Neuronal stem cell (in vitro differentiated cells): Measurements from ENCODE around the gene SGK2.

Source experiments
- DNase-seq: peaks from one replicate; pipeline ENCODE4 v3.0.0-alpha.2; 2013; ENCODE audit warnings: low spot score
- H2AFZ ChIP-seq: one replicate; pipeline ENCODE4 v1.6.1; 2013; ENCODE audit warnings: mild to moderate bottlenecking, low read length, inconsistent platforms
- H2AK5ac ChIP-seq: 2 replicates; pipeline ENCODE4 v1.6.1; 2013; ENCODE audit warnings: low read depth, mild to moderate bottlenecking, inconsistent platforms, low read length, moderate library complexity, mixed read lengths
- H2BK120ac ChIP-seq: 2 replicates; pipeline ENCODE4 v1.6.1; 2013; ENCODE audit warnings: low read depth, mild to moderate bottlenecking, inconsistent platforms, low read length, moderate library complexity, mixed read lengths
- H2BK12ac ChIP-seq: one replicate; pipeline ENCODE4 v1.6.1; 2013; ENCODE audit warnings: low read length, inconsistent platforms
- H2BK15ac ChIP-seq: 2 replicates; pipeline ENCODE4 v1.6.1; 2013; ENCODE audit warnings: mild to moderate bottlenecking, low read length, inconsistent platforms, mixed read lengths
- H2BK5ac ChIP-seq: one replicate; pipeline ENCODE4 v1.6.1; 2013; ENCODE audit warnings: inconsistent platforms, mild to moderate bottlenecking, low read length, moderate library complexity
- H3K14ac ChIP-seq: one replicate; pipeline ENCODE4 v1.6.1; 2013; ENCODE audit warnings: low read length, inconsistent platforms
- H3K18ac ChIP-seq: 2 replicates; pipeline ENCODE4 v1.6.1; 2013; ENCODE audit warnings: low read length, inconsistent platforms
- H3K23ac ChIP-seq: 2 replicates; pipeline ENCODE4 v1.6.1; 2013; ENCODE audit warnings: low read depth, mild to moderate bottlenecking, mixed read lengths, low read length, inconsistent platforms; ENCODE audit not compliant: poor library complexity
- H3K27ac ChIP-seq: replicated peaks from 3 replicates; pipeline ENCODE4 v1.5.1; 2013; ENCODE audit warnings: low read length, inconsistent platforms
- H3K27me3 ChIP-seq, 3 experiments: 2 replicates each; pipeline ENCODE4 v1.6.1; 2013; ENCODE audit warnings: low read length in 3 of 3, mild to moderate bottlenecking in 2 of 3, inconsistent platforms in 1 of 3, low read depth in 1 of 3, mixed read lengths in 1 of 3, moderate library complexity in 1 of 3; ENCODE audit not compliant: control insufficient read depth in 3 of 3, insufficient read depth in 3 of 3
- H3K36me3 ChIP-seq, 2 donors: replicated peaks in 1 of 2; 2 replicates each; pipeline ENCODE4 v1.6.1; 2013; ENCODE audit warnings: low read length in 2 of 2; ENCODE audit not compliant: control insufficient read depth in 2 of 2, insufficient read depth in 2 of 2
- H3K4ac ChIP-seq: 2 replicates; pipeline ENCODE4 v1.6.1; 2013; ENCODE audit warnings: inconsistent platforms, mild to moderate bottlenecking, low read length, moderate library complexity
- H3K4me1 ChIP-seq, 2 donors: 1 replicate in 1 of 2; 2 replicates in 1 of 2; pipeline ENCODE4 v1.6.1; 2013; ENCODE audit warnings: low read length in 2 of 2, low read depth in 1 of 2; ENCODE audit not compliant: control insufficient read depth in 2 of 2, insufficient read depth in 1 of 2
- H3K4me2 ChIP-seq: one replicate; pipeline ENCODE4 v1.6.1; 2013; ENCODE audit warnings: mild to moderate bottlenecking, low read length, inconsistent platforms; ENCODE audit not compliant: insufficient read depth, poor library complexity, severe bottlenecking
- H3K4me3 ChIP-seq, 2 donors: 2 replicates each; pipeline ENCODE4 v1.5.1; 2013; ENCODE audit warnings: low read length in 2 of 2, mild to moderate bottlenecking in 2 of 2, inconsistent platforms in 1 of 2, moderate library complexity in 1 of 2
- H3K79me1 ChIP-seq: one replicate; pipeline ENCODE4 v1.6.1; 2013; ENCODE audit warnings: low read depth, mild to moderate bottlenecking, inconsistent platforms, low read length, moderate library complexity
- H3K9ac ChIP-seq: one replicate; pipeline ENCODE4 v1.6.1; 2013; ENCODE audit warnings: mild to moderate bottlenecking, low read depth, low read length, inconsistent platforms; ENCODE audit not compliant: poor library complexity
- H3K9me3 ChIP-seq, 2 donors: replicated peaks in 1 of 2; 2 replicates each; pipeline versions ENCODE3 to v1.6.1; 2013; ENCODE audit warnings: low read length in 2 of 2, mild to moderate bottlenecking in 2 of 2, inconsistent platforms in 1 of 2, low read depth in 1 of 2, mixed read lengths in 1 of 2, moderate library complexity in 1 of 2; ENCODE audit not compliant: control insufficient read depth in 2 of 2, insufficient read depth in 1 of 2
- H4K8ac ChIP-seq: one replicate; pipeline ENCODE4 v1.6.1; 2013; ENCODE audit warnings: low read depth, mild to moderate bottlenecking, inconsistent platforms, low read length, moderate library complexity
- H4K91ac ChIP-seq: one replicate; pipeline ENCODE4 v1.6.1; 2013; ENCODE audit warnings: low read length, low read depth, mild to moderate bottlenecking, inconsistent platforms; ENCODE audit not compliant: poor library complexity
- WGBS, 2 donors: extraction: QIAGEN DNeasy Blood & Tissue Kit; methylation state at CpG; one replicate each; pipeline ENCODE4 v1.1.7; 2013; ENCODE audit warnings: missing lambda C conversion rate in 2 of 2, mixed read lengths in 1 of 2; ENCODE audit not compliant: insufficient read length in 2 of 2, insufficient replicate concordance in 1 of 2; ENCODE audit errors: extremely low coverage in 2 of 2; 5-methylcytosine and 5-hydroxymethylcytosine counted together

Gene SGK2

DNA sequence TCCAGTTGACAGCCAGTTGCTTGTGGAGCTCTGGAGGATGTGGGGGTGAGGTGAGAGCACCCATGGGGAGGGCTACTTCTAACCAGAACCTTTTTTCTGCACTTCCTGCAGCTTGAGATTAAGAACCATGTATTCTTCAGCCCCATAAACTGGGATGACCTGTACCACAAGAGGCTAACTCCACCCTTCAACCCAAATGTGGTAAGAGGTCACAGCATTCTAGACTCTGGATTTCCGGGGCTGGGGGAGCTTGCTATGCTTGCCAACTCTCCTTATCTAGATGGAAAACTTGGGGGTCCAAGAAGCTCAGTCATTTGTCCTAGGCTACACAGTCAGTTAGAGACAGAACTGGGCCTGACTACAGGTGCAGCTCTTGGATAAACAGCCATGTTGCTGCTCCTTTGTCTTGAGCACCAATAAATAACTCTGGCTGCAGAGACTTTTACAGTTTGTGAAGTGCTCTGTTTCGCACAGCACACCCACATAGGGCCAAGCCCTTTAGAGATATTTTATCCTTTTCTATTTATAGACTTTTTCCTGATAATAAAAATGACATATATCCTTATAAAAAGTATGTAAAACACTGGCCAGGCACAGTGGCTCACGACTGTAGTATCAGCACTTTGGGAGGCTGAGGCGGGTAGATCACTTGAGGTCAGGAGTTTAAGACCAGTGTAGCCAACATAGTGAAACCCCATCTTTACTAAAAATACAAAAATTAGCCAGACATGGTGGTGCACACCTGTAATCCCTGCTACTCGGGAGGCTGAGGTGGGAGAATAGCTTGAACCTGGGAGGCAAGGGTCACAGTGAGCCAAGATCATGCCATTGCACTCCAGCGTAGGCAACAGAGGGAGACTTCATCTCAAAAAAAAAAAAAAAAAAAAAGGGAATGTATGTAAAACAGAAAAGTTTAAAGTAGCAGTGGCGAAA lies 21.3 kb downstream of the SGK2 start:
- H3K18ac ChIP-seq: no peak overlapping the region

DNA sequence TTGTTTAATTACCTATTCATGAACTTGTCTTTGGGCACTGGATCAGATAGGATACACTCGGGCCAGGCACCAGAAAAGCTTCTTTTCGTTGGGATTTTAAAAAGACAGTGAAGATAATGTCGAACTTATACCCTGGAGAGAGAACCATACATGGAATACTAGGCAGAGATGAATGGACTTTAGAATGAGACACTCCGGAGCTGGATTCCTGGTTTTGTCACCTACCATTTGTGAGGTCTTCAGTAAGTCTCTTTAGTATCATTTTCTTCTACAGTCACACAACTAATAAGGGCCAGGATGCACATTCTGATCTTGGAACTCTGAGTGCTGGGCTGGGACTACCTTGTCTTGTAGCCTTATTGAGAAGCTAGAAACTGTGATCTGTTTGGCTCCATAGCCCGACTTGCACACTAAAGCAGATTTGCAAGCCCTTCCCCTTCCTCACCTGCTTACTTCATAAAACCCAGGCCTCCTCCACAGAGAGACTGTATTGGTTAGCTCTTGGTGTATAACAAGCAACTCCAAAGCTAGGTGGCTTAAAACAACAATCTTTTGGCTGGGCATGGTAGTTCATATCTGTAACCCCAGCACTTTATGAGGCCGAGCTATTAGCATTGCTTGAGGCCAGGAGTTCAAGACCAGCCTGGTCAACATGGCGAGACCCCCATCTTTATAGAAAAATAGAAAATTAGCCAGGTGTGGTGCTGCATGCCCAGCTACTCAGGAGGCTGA lies 24.5 kb downstream of the SGK2 start:
- no peak overlapping the region for H4K91ac ChIP-seq
- H3K36me3 ChIP-seq: no peaks in the 10 kb centered on the region
- no peak overlapping the region for H3K4me3 ChIP-seq
- no peak overlapping the region for H2BK15ac ChIP-seq
- no peak overlapping the region for H3K14ac ChIP-seq
- no peaks in the 10 kb centered on the region for H3K4me1 ChIP-seq
- WGBS, 2 donors: no CpG with 5 or more reads among the region's 7 CpGs
- H3K18ac ChIP-seq: no peak overlapping the region
- H2BK12ac ChIP-seq: no peak overlapping the region
- no peak overlapping the region for H2BK120ac ChIP-seq
- H3K9me3 ChIP-seq: no peaks in the 10 kb centered on the region
- no peak for DNase-seq
- H2AK5ac ChIP-seq: no peak overlapping the region
- H3K79me1 ChIP-seq: no peaks in the 10 kb centered on the region
- H3K4ac ChIP-seq: no peak overlapping the region
- H3K27me3 ChIP-seq: peaks cover 0 to 4% (median 0%) of the 10 kb centered on the region in 3 experiments
- H2AFZ ChIP-seq: no peak overlapping the region
- no peak overlapping the region for H3K23ac ChIP-seq
- no peak overlapping the region for H3K4me2 ChIP-seq
- no peak overlapping the region for H4K8ac ChIP-seq
- H2BK5ac ChIP-seq: no peak overlapping the region
- no peak overlapping the region for H3K27ac ChIP-seq
- H3K9ac ChIP-seq: no peak overlapping the region

More for the DNA sequence above, 21.3 kb downstream of the SGK2 start:
- Histone ChIP-seq H3K23ac (no peak overlapping the region), H2BK120ac (no peak overlapping the region), H3K36me3 (no peaks in the 10 kb centered on the region), H2BK12ac (no peak overlapping the region), H3K4ac (no peak overlapping the region), H2BK5ac (no peak overlapping the region), H3K4me3 (no peak overlapping the region), H4K8ac (no peak overlapping the region), H3K27ac (no peak overlapping the region), H3K14ac (no peak overlapping the region), H3K4me2 (no peak overlapping the region), H4K91ac (no peak overlapping the region), H2AFZ (no peak overlapping the region), H3K27me3 (no peaks in the 10 kb centered on the region), H2AK5ac (no peak overlapping the region), H3K9ac (no peak overlapping the region), H3K9me3 (no peaks in the 10 kb centered on the region), H3K4me1 (no peaks in the 10 kb centered on the region), H2BK15ac (no peak overlapping the region), H3K79me1 (no peaks in the 10 kb centered on the region)
- no CpG with 5 or more reads among the region's 7 CpGs for WGBS, 2 donors
- DNase-seq: no peak

DNA sequence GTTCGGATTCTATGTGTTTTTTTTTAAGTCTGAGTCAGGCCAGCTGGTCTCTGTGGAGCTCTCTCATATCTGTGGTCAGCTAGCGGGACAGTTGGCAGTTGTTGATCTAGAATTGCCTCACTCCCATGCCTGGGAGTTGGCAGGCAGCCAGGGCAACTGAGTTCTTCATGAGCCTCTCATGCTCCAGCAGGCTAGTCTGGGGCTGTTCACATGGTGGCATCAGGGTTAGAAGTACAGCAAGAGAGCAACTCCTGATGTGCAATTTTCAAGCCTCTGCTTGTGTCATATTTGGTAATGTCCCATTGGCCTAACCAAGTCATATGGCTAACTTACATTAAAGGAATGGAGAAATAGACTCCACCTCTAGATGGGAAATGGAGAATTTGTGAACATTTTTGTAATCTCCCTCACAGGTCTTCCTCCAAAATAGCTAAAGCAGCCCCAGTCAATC lies 25.2 kb downstream of the SGK2 start:
- H3K27ac ChIP-seq: no peak overlapping the region
- no peak overlapping the region for H2BK120ac ChIP-seq
- H2BK12ac ChIP-seq: no peak overlapping the region
- no CpG with 5 or more reads among the region's 2 CpGs for WGBS, 2 donors
- DNase-seq: no peak
- no peaks in the 10 kb centered on the region for H3K79me1 ChIP-seq
- H2AK5ac ChIP-seq: no peak overlapping the region
- H3K4me2 ChIP-seq: no peak overlapping the region
- H3K4me1 ChIP-seq: no peaks in the 10 kb centered on the region
- no peak overlapping the region for H2AFZ ChIP-seq
- H3K23ac ChIP-seq: no peak overlapping the region
- H3K9ac ChIP-seq: no peak overlapping the region
- H3K18ac ChIP-seq: no peak overlapping the region
- no peaks in the 10 kb centered on the region for H3K9me3 ChIP-seq
- no peak overlapping the region for H4K91ac ChIP-seq
- no peak overlapping the region for H3K14ac ChIP-seq
- H3K4ac ChIP-seq: no peak overlapping the region
- no peak overlapping the region for H2BK15ac ChIP-seq
- no peak overlapping the region for H3K4me3 ChIP-seq
- no peaks in the 10 kb centered on the region for H3K36me3 ChIP-seq
- no peak overlapping the region for H2BK5ac ChIP-seq
- peaks cover 0 to 4% (median 0%) of the 10 kb centered on the region in 3 experiments for H3K27me3 ChIP-seq
- no peak overlapping the region for H4K8ac ChIP-seq
